Inflammatory macrophage (primary cell): ENCODE results near the gene RAB41.
"Not testable (repeated sequence)": the region's sequence is repeated elsewhere in the genome, so short reads cannot be mapped to it uniquely, and the experiment has no call there.

Source experiments
- DNase-seq, 2 donors: peaks; one replicate each; pipeline ENCODE4 v3.0.0-alpha.2; 2020 to 2022

Gene RAB41

DNA sequence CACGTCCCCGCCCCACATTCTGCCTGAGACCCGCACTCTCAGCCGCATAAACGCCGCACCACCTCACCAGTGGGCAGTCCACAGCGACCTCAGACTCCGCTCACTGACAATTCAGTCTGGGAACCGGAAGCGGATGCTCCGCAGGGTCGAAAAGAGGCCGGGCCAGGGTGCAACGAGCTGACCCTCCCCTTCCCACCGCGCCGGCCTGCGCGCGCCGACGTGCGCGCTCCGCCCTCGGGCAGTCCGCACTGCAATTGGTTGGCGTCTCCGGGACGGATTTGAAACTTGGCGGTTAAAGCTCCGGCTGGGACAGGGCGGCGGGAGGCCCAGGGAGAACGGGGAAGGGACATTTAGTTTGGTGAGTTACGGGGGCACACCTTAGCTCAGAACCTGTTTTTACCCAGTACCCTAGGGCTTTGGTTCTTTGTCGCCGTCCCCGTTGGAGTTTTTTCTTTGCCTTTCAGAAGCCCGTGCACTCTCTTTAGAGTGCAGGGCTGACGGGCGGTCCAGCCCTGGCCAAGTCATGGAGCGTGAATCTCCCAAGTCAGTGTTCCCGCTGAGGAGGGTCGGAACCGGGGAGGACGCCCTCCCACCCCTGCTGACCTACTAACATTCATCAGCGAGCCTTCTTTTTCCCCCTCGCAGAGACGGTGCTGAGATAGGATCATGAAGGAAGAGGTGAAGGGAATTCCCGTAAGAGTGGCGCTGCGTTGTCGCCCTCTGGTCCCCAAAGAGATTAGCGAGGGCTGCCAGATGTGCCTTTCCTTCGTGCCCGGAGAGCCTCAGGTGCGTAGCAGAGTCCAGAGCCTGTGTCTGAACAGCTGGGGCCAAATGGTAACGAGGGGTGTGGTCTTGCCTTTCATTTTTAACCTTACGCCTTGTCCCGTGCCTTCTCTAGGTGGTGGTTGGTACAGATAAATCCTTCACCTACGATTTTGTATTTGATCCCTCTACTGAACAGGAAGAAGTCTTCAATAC is 8.1 kb downstream of the RAB41 start, which contains the start of the genes KIF4A and PDZD11:
Gene KIF4A, plus strand, starts transcription at position 312 of the 978 bp plus-strand sequence. Its CDS starts 355 bp downstream, at position 667.
Gene PDZD11, minus strand, starts transcription at position 135 of the 978 bp plus-strand sequence. CDS start 586 bp downstream, outside the sequence.
- DNase-seq, result peak; percentile 83 to 87

DNA sequence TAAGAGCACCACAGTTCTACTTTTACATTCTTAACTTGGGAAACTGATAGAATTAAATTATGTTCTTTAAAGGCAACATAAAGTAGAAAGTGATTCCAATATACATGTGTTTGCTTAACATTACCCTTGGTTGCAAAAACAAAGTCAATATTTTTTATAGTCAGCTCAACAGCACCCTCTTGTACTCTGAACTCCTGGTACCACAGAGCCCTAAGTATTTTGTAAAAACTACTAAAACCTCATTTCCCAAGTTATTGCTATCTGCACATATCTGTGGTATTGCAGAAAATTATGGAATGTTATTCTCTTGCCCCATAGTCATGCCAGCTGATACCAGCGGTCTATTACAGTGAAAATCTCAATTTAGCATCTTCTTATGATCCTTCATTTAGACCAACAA is 10.8 kb downstream of the RAB41 start:
- DNase-seq, result no peak

DNA sequence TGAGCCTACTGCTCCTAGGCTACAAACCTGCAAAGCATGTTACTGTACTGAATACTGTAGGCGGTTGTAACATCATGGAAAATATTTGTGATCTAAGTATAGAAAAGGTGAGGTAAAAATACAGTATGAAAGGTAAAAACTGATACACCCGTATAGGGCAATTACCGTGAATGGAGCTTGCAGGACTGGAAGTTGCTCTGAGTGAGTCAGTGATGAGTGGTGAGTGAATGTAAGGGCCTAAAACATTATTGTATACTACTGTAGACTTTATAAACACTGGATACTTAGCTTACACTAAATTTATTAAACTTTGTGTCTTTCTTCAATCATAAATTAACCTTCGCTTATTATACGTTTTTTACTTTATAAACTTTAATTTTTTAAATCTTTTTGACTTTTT is 11.6 kb downstream of the RAB41 start:
- DNase-seq, result no peak

DNA sequence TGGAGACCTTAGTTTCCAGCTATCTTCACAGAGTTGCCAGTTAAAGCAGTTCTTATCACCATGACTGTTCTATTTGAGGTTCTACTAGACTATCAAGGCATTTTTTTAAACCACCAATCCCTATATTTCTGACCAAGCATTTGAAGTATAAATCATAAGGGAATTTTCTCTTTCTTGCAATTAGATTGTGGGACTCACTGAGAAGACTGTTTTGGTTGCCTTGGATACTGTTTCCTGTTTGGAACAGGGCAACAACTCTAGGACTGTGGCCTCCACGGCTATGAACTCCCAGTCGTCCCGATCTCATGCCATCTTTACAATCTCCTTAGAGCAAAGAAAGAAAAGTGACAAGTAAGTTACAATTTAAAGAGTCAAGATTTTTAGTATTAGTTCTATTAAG is 19.7 kb downstream of the RAB41 start:
- DNase-seq, result no peak

DNA sequence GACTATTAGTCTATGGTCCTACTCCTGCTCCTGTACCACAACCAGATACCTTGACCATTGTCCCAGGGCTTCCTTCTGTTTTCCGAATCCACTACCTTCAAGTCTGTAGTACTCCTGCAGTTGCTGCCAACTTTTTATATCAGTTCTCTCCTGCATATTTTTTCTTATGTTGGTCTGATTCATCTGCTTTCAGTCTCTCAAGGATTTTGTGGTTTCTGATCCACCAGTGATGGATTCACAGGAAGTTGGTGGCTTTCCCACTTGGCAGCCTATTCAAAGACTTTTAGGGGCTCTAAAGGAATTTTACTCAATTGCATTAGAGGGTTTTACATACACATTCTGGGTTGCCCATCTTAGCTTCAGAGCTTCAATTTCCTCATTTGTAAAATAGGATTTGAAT is 31.5 kb downstream of the RAB41 start:
- DNase-seq, result no peak

DNA sequence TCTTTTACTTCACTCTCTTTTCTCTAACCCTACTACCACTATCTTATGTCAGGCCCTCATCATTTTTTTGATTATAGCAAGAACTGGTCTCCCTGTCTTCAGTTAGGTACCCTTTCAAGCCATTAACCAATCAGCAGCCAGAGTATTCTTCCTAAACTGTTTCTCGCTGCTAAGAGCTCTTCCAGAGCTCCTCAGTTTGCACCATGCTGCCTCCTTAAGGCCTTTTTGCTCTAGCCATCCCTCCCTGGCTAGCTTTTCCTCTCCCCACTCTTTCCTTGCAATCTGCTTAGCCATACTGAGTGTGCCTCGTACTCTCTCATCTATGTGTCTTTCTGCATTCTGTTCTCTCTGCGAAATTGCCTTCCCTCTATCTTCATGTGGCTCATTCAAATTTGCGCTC is 40.8 kb downstream of the RAB41 start:
- no peak for DNase-seq

DNA sequence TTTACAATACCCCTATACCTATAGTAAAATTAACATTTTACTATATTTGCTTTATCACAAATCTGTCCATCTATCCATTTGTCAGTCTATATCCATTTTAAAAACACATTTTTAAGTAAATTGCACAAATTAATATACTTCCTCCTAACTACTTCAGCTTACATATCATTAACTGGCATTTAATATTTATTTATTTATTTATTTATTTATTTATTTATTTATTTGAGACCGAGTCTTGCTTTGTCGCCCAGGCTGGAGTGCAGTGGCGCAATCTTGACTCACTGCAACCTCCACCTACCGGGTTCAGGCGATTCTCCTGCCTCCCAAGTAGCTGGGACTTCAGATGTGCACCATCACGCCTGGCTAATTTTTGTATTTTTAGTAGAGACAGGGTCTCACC is 41.7 kb downstream of the RAB41 start:
- DNase-seq, result not testable (repeated sequence)

DNA sequence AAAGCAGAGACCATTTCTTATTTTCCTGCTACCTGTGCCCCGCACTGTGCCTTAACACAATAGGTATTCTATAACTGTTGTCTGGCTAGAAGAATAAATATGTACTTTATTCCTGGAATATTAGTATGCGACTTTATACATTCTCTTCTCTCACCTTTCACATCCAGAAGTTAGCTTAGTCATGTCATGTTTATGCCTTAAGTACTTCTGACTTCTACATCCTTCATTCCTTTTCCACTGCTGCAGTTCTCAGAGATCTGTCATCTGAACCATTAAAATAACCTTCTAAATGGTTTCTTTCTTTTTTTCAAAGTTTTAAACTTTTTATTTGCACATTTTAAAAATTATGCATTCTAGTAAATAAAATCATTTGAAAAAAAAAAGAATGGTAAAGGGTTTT is 42.4 kb downstream of the RAB41 start:
- no peak for DNase-seq

DNA sequence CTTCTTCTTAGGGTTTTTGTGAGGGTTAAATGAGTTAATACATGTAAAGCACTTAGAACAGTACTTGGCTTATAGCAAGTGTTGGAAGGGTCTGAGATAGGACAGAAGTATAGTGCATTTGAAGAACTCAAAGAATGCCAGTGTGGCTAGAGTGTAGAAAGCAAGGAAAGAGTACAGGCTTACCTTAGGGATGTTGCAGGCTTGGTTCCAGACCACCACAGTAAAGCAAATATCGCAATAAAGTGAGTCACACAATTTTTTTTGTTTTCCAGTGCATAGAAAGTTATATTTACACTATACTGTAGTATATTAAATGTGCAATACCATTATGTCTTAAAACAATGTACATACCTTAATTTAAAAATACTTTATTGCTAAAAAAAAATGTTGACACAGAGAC is 49.2 kb downstream of the RAB41 start:
- DNase-seq, result no peak

DNA sequence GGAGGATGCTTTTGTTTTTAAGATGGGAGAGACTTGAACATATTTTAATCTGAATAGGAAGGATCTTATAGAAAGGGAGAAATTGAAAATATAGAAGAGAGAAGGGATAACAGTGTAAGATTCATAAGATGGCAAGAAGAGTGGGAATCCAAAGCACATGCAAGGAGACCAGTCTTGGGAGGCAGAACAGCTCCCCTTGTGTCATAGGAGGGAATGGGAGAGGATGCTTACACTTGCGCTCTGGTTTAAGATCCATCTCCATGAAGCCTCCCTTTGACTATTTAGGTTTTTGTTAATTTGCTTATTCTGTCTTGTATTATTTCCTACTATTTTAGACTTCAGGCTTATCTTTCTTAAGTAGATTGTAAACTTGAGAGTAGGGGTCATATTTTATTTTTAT is 50.6 kb downstream of the RAB41 start:
- DNase-seq, result no peak
